ENCODE results near the gene TRAK1.

The TRAK1 gene

GRCh38 chr3:42176242-42177034 lies 85.3 kb downstream of the TRAK1 start:
- Histone ChIP-seq H3K27me3 (ENCODE audit: control insufficient read depth in 1 of 2, insufficient read depth in 1 of 2, low read length in 2 of 2) (no peaks in the 10 kb centered on the region), H2BK5ac (ENCODE audit: low read depth, low read length, poor library complexity, severe bottlenecking) (no peak overlapping the region), H3K18ac (ENCODE audit: low read depth in 1 of 2, low read length in 2 of 2) (no peak overlapping the region), H3K4me3 (ENCODE audit: insufficient read depth in 1 of 2, low read depth in 1 of 2, low read length in 2 of 2) (no peak overlapping the region), H2AFZ (ENCODE audit: low read depth, low read length) (no peak overlapping the region), H4K91ac (ENCODE audit: low read length) (no peak overlapping the region), H3K14ac (ENCODE audit: low read length in 2 of 2) (peak overlapping the region in 1 of 2 experiments; percentile 1), H2BK15ac (ENCODE audit: low read depth, poor library complexity, severe bottlenecking) (no peak overlapping the region), H3K23ac (ENCODE audit: low read length in 2 of 2) (no peak overlapping the region), H3K4ac (ENCODE audit: low read depth in 1 of 2, low read length in 2 of 2) (no peak overlapping the region), H4K8ac (ENCODE audit: low read length) (no peak overlapping the region), H3K27ac (ENCODE audit: low read length, poor library complexity, severe bottlenecking) (no peak overlapping the region), H3K36me3 (ENCODE audit: control insufficient read depth in 1 of 2, insufficient read depth in 2 of 2, low read depth in 1 of 2, low read length in 2 of 2) (peaks cover 10 to 23% of the 10 kb centered on the region in 2 experiments), H3K9me3 (ENCODE audit: control insufficient read depth, low read length) (no peaks in the 10 kb centered on the region), H3K4me1 (ENCODE audit: control insufficient read depth, insufficient read depth, low read depth, low read length) (peaks cover 18% of the 10 kb centered on the region), H2BK12ac (ENCODE audit: low read length in 2 of 2) (no peak overlapping the region), H2BK120ac (ENCODE audit: low read depth, low read length) (no peak overlapping the region), H3K4me2 (ENCODE audit: low read length, poor library complexity, severe bottlenecking) (no peak overlapping the region), H3K79me1 (replicated peaks; ENCODE audit: low read length, poor library complexity, severe bottlenecking) (peaks cover 39% of the 10 kb centered on the region), H2AK5ac (ENCODE audit: low read length, severe bottlenecking) (no peak overlapping the region), H3K9ac (ENCODE audit: low read length) (no peak overlapping the region)
- 90% methylated on average over 5 of the region's 7 CpGs for WGBS
- DNase-seq = no peak

- Histone ChIP-seq H3K27me3 (ENCODE audit: control insufficient read depth in 1 of 2, insufficient read depth in 1 of 2, low read length in 2 of 2) (no peaks in the 10 kb centered on the region), H3K4me2 (ENCODE audit: low read length, poor library complexity, severe bottlenecking) (no peak overlapping the region), H3K4me3 (ENCODE audit: insufficient read depth in 1 of 2, low read depth in 1 of 2, low read length in 2 of 2) (no peak overlapping the region), H3K27ac (ENCODE audit: low read length, poor library complexity, severe bottlenecking) (no peak overlapping the region), H2BK12ac (ENCODE audit: low read length in 2 of 2) (no peak overlapping the region), H3K14ac (ENCODE audit: low read length in 2 of 2) (no peak overlapping the region), H3K36me3 (ENCODE audit: control insufficient read depth in 1 of 2, insufficient read depth in 2 of 2, low read depth in 1 of 2, low read length in 2 of 2) (peaks cover 10 to 23% of the 10 kb centered on the region in 2 experiments), H3K79me1 (replicated peaks; ENCODE audit: low read length, poor library complexity, severe bottlenecking) (peaks cover 41% of the 10 kb centered on the region), H2BK5ac (ENCODE audit: low read depth, low read length, poor library complexity, severe bottlenecking) (no peak overlapping the region), H4K8ac (ENCODE audit: low read length) (no peak overlapping the region), H3K4me1 (ENCODE audit: control insufficient read depth, insufficient read depth, low read depth, low read length) (peaks cover 16% of the 10 kb centered on the region), H3K9ac (ENCODE audit: low read length) (no peak overlapping the region), H3K23ac (ENCODE audit: low read length in 2 of 2) (no peak overlapping the region), H4K91ac (ENCODE audit: low read length) (no peak overlapping the region), H3K9me3 (ENCODE audit: control insufficient read depth, low read length) (no peaks in the 10 kb centered on the region), H2AFZ (ENCODE audit: low read depth, low read length) (no peak overlapping the region), H2BK15ac (ENCODE audit: low read depth, poor library complexity, severe bottlenecking) (no peak overlapping the region), H3K18ac (ENCODE audit: low read depth in 1 of 2, low read length in 2 of 2) (no peak overlapping the region), H3K4ac (ENCODE audit: low read depth in 1 of 2, low read length in 2 of 2) (no peak overlapping the region), H2BK120ac (ENCODE audit: low read depth, low read length) (no peak overlapping the region), H2AK5ac (ENCODE audit: low read length, severe bottlenecking) (no peak overlapping the region)
- 96% methylated on average over 5 of the region's 6 CpGs for WGBS
- no peak for DNase-seq
Observed at GRCh38 chr3:42177068-42177800, 86.1 kb downstream of the TRAK1 start.

GRCh38 chr3:42177801-42178150 lies 86.6 kb downstream of the TRAK1 start:
- no peak overlapping the region for H2BK120ac ChIP-seq (ENCODE audit: low read depth, low read length)
- H3K79me1 ChIP-seq (replicated peaks; ENCODE audit: low read length, poor library complexity, severe bottlenecking) = peaks cover 40% of the 10 kb centered on the region
- no peak overlapping the region for H2BK15ac ChIP-seq (ENCODE audit: low read depth, poor library complexity, severe bottlenecking)
- no peak overlapping the region for H4K8ac ChIP-seq (ENCODE audit: low read length)
- H3K18ac ChIP-seq (ENCODE audit: low read depth in 1 of 2, low read length in 2 of 2) = no peak overlapping the region
- H3K23ac ChIP-seq (ENCODE audit: low read length in 2 of 2) = no peak overlapping the region
- peaks cover 10 to 23% of the 10 kb centered on the region in 2 experiments for H3K36me3 ChIP-seq (ENCODE audit: control insufficient read depth in 1 of 2, insufficient read depth in 2 of 2, low read depth in 1 of 2, low read length in 2 of 2)
- no peak overlapping the region for H2BK5ac ChIP-seq (ENCODE audit: low read depth, low read length, poor library complexity, severe bottlenecking)
- no peak overlapping the region for H2BK12ac ChIP-seq (ENCODE audit: low read length in 2 of 2)
- no peak overlapping the region for H3K9ac ChIP-seq (ENCODE audit: low read length)
- H3K9me3 ChIP-seq (ENCODE audit: control insufficient read depth, low read length) = no peaks in the 10 kb centered on the region
- H3K4me3 ChIP-seq (ENCODE audit: insufficient read depth in 1 of 2, low read depth in 1 of 2, low read length in 2 of 2) = no peak overlapping the region
- no peak overlapping the region for H2AK5ac ChIP-seq (ENCODE audit: low read length, severe bottlenecking)
- 98% methylated on average over 9 of the region's 9 CpGs for WGBS
- no peak overlapping the region for H3K27ac ChIP-seq (ENCODE audit: low read length, poor library complexity, severe bottlenecking)
- no peak overlapping the region for H2AFZ ChIP-seq (ENCODE audit: low read depth, low read length)
- H3K4me1 ChIP-seq (ENCODE audit: control insufficient read depth, insufficient read depth, low read depth, low read length) = peaks cover 17% of the 10 kb centered on the region
- no peaks in the 10 kb centered on the region for H3K27me3 ChIP-seq (ENCODE audit: control insufficient read depth in 1 of 2, insufficient read depth in 1 of 2, low read length in 2 of 2)
- no peak overlapping the region for H4K91ac ChIP-seq (ENCODE audit: low read length)
- no peak for DNase-seq
- H3K14ac ChIP-seq (ENCODE audit: low read length in 2 of 2) = no peak overlapping the region
- no peak overlapping the region for H3K4me2 ChIP-seq (ENCODE audit: low read length, poor library complexity, severe bottlenecking)
- H3K4ac ChIP-seq (ENCODE audit: low read depth in 1 of 2, low read length in 2 of 2) = no peak overlapping the region

- no peak overlapping the region for H2BK5ac ChIP-seq (ENCODE audit: low read depth, low read length, poor library complexity, severe bottlenecking)
- H2AK5ac ChIP-seq (ENCODE audit: low read length, severe bottlenecking) = no peak overlapping the region
- H2AFZ ChIP-seq (ENCODE audit: low read depth, low read length) = no peak overlapping the region
- H3K4me1 ChIP-seq (ENCODE audit: control insufficient read depth, insufficient read depth, low read depth, low read length) = peaks cover 17% of the 10 kb centered on the region
- no peak overlapping the region for H2BK120ac ChIP-seq (ENCODE audit: low read depth, low read length)
- H3K18ac ChIP-seq (ENCODE audit: low read depth in 1 of 2, low read length in 2 of 2) = peak overlapping the region in 1 of 2 experiments; percentile 5
- no peak overlapping the region for H2BK15ac ChIP-seq (ENCODE audit: low read depth, poor library complexity, severe bottlenecking)
- H3K27ac ChIP-seq (ENCODE audit: low read length, poor library complexity, severe bottlenecking) = peak overlapping the region; percentile 83
- no peak overlapping the region for H4K91ac ChIP-seq (ENCODE audit: low read length)
- peak overlapping the region in 1 of 2 experiments; percentile 42 for H3K4me3 ChIP-seq (ENCODE audit: insufficient read depth in 1 of 2, low read depth in 1 of 2, low read length in 2 of 2)
- no peak overlapping the region for H2BK12ac ChIP-seq (ENCODE audit: low read length in 2 of 2)
- H3K79me1 ChIP-seq (replicated peaks; ENCODE audit: low read length, poor library complexity, severe bottlenecking) = peaks cover 32% of the 10 kb centered on the region
- peaks cover 10 to 23% of the 10 kb centered on the region in 2 experiments for H3K36me3 ChIP-seq (ENCODE audit: control insufficient read depth in 1 of 2, insufficient read depth in 2 of 2, low read depth in 1 of 2, low read length in 2 of 2)
- H3K23ac ChIP-seq (ENCODE audit: low read length in 2 of 2) = no peak overlapping the region
- peak overlapping the region; percentile 72 for H3K9ac ChIP-seq (ENCODE audit: low read length)
- peak; percentile 89 for DNase-seq
- no peak overlapping the region for H3K14ac ChIP-seq (ENCODE audit: low read length in 2 of 2)
- H3K4ac ChIP-seq (ENCODE audit: low read depth in 1 of 2, low read length in 2 of 2) = no peak overlapping the region
- H3K27me3 ChIP-seq (ENCODE audit: control insufficient read depth in 1 of 2, insufficient read depth in 1 of 2, low read length in 2 of 2) = no peaks in the 10 kb centered on the region
- H3K9me3 ChIP-seq (ENCODE audit: control insufficient read depth, low read length) = no peaks in the 10 kb centered on the region
- H3K4me2 ChIP-seq (ENCODE audit: low read length, poor library complexity, severe bottlenecking) = peak overlapping the region; percentile 44
- no peak overlapping the region for H4K8ac ChIP-seq (ENCODE audit: low read length)
- WGBS = 36% methylated on average over 7 of the region's 7 CpGs
Observed at GRCh38 chr3:42179110-42179725, 88.1 kb downstream of the TRAK1 start.
